DMS153 (cell line): ENCODE measurements around the gene LIX1L.
A peak's percentile ranks its signal among the peaks of the same experiment; 100 is the strongest.

Experiments
- DNase-seq: peaks from one replicate; lab custom pipeline; 2025; lab: John Stamatoyannopoulos, UW

The LIX1L gene

DNA sequence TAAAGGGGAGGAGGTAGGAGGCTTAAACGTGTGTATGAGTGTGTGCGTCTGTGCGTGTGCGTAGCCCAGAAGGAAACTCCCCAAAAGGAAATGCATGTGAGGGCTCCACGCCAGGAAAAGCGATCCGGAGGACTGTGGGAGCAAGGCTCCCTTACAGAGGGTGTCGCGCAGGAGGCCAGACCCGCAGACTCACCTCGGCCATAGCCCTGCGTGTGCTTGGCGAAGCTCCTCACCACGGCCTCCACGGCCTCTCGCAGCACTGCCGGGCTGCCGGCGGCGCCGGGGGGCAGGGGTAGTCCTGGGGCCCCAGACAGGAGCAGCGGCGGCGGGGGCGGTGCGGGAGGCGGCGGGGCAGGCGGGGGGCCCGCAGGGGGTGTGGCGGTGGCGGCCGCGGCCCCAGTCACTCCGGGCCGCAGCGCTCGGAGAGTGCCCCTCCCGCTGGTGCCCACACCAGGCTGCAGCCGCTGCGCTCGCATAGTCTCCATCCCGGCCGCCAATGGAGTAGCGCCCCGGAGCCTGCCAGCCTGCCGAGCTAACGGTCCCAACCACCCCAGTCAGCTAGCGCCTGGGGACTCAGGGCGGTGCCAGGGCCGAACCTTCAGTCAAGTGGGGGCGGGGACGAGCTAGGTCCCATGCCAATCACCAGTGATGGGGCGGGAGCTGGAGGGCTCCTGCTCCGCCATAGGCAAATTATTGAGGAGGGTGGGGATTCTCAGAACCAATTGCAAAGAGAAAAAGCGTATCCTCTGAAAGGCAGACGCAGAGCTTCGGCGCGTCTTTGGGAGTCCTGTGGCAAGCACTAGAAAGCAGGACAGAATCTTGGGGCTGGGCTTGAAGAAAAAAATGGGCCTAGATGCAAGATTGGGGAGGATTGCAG is at the start of gene LIX1L:
LIX1L (minus strand) TSS at position 575 of the 877 bp plus-strand sequence; CDS start at position 485, 90 bp downstream.
- peak; percentile 95 for DNase-seq

DNA sequence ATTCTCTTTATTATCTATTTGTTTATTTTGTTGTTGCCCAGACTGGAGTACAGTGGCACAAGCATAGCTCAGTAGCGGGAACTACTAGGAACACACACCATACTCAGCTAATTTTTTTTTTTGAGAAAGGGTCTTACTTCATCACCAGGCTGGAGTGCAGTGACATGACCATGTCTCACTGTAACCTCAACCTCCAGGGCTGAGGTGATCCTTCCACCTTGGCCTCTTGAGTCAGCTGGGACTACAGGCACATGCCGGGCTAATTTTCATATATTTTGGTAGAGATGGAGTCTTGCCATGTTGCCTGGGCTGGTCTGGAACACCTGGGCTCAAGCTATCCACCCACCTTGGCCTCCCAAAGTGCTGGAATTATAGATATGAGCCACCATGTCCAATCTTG is 43.9 kb upstream of the LIX1L start:
- no peak for DNase-seq

DNA sequence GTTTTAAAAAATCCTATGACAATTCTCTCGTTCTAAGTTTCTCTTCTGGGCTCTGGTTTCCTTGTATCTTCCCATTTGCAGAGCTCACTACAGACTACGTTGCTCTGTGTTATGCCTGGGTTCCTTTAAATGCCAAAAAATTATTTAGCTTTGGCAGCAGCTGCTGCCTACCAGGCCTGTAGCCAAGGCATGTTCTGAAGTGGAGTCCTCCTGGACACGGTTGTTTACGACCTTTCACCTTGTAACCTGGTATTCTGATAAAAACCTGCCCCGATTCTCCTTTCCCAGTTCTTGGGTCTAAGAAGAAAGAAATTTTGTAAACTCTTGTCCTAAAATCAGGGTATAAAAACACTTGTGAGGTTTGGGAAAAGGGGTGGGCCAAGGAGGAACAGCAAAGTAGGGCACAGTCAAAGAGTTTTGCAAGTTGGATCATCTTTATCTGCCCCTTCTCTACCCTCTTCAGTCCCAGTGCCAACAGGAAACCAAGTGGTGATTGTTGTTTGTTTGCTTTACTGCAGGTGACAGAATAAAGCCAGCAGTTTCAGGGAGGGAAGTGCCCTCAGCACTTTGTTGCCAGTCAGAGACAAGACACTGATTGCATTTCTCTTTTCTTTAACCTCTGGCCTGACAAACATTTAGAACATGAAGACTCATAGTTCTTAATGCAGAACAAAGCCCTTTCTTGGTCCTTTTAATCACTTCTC is 41.7 kb upstream of the LIX1L start:
- DNase-seq: peak; percentile 88

DNA sequence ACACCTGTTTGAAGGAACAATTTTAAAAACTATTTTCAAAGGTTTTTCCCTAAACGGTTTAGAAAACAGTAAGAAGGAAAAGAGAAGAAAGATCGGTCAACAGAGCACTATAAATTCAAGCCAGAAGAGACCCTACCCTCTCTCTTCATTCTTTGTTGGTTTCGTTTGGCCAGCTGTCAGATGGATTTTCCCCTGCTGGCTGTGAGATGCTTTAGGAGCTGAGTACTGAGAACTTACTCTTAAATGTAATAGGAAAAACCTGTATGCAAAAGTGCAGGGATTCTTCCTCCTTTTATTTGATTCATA is 39.9 kb upstream of the LIX1L start:
- DNase-seq: no peak

DNA sequence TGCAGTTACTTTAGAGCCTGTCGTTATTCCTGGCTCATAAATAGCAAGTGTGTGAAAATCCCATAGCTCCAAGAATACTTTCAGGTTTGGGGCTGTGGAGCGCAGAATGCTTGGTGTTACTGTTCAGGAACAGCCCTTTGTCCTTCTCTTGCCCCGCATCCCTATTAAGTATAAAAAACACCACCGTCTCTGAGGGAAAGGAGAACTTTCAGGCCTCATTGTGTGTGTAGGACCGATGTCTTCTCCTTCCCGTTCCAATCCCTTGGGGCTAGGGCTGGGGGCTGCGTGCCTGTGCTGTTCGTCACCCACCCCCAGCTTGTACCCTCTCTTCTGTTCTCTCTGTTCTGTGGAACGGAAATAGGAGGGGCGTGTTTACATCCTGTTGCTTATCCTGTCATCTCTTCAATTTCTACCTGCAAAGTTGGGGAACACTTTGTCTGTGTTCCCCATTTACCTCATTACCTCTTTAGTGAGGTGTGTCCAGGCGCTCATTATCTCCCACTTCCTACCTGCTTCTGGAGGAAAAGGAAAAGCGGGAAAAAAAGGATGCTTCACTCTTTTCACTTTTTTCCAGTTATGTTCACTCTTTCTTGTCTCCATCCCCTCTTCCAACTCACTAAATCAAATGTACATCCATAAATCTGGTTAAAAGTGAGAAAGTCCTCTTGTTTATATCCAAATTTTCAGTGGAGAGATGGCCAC is 39.4 kb upstream of the LIX1L start:
- peak; percentile 59 for DNase-seq

DNA sequence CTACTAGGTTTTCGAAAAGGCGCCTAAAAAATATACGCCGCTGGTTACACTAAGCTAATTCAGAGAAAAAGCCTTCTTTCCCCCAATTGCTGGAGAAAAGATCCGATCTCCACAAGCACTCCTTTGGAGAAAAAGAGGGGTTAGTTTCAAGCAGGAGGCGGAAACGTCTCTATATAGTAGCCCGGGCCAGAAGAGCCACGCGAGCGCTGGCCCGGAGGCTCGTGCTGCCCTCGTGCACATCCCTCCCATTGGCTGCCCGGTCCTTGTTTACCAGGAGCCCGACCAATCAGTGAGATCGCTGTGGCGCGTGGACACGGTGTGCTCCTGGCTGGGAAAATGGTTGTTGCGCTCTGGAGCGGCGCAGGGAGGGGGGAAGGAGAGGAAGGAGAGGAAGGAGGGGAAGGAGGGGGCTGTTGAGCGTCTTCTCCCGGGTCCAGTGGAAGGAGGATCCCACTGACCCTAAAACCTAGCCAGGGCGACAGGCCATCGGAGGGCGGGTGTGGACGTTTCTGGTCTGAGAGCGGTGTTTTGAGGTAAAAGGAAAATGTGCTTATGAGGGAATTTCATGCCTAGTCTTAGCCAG is 38.7 kb upstream of the LIX1L start, which contains the start of gene TXNIP:
TXNIP (minus strand) TSS at position 147 of the 583 bp plus-strand sequence. CDS start 313 bp downstream, outside the sequence.
- peak; percentile 99 for DNase-seq

DNA sequence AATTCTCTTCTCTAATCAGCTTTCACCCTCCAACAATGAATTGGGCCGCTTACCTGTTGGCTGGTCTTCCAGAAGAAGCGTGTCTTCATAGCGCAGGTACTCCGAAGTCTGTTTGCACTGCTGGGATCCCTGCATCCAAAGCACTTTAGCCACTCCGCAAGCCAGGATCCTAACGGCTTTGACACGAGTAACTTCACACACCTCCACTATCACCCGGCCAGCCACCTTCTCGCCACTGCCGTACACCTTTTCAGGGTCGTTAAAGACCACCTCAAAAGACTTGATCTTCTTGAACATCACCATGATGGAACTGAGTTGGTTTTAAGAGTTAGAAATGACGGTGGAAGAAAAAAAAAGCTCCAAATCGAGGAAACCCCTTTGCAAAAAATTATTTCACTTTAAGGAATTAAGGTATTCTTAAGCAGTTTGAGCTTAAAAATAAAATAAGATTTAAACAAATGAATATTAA is 38.2 kb upstream of the LIX1L start:
- DNase-seq: no peak

DNA sequence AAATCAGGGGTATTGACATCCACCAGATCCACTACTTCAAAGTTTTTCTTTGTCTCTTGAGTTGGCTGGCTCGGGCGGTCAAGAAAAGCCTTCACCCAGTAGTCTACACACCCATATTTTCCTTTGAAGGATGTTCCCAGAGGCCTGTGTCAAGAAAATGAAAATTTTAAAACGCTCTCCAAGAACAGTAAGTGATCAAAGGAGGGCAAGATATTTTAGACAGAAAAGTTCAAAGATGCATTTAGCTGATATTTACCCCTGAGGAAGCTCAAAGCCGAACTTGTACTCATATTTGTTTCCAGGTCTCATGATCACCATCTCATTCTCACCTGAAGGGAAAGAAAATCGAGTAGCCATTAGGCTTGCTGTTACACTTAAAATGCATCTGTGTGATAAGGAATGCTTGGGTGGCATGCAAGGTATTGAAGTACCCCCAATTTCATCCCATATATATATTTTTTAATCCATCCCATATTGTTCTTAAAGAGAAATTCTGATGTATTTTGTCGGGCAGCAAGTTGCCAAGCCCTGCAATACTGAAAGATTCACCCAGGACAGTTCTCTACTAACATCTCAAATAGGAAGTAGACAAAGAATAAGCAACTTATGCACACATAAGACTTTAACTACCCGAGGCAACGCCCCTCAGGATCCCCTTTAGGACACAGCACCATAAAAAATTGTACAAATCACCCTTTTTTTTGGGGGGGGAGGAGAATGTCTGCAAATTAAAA is 37.5 kb upstream of the LIX1L start:
- DNase-seq: no peak

DNA sequence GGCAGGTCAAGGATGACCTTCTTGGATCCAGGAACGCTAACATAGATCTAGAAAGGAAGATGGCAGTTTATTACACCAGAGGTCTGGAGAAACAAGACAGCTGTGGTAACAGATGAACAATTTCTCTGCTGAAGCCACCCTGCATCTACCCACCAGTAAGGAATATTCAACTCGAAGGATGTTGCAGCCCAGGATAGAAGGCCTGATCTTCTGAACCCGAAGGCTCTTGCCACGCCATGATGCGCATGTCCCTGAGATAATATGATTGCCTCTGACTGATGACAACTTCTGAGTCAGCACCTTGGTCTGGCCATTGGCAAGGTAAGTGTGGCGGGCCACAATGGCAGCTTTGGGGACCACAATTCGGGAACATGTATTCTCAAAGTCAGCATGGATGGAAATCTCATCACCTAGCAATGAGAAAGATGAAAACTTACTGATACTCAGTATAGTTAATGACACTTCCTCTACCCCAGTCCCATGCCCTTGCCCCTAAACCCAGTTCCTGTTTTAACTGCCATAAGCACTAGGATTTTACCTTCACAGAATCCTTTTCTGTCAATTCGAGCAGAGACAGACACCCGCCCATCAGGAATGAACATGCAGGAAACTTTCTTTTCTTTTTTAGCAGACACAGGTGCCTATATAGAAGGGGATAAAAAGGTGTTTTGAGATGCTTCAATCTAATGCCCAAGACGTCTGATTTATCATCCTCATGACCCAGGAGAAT is 36.7 kb upstream of the LIX1L start:
- DNase-seq: no peak

DNA sequence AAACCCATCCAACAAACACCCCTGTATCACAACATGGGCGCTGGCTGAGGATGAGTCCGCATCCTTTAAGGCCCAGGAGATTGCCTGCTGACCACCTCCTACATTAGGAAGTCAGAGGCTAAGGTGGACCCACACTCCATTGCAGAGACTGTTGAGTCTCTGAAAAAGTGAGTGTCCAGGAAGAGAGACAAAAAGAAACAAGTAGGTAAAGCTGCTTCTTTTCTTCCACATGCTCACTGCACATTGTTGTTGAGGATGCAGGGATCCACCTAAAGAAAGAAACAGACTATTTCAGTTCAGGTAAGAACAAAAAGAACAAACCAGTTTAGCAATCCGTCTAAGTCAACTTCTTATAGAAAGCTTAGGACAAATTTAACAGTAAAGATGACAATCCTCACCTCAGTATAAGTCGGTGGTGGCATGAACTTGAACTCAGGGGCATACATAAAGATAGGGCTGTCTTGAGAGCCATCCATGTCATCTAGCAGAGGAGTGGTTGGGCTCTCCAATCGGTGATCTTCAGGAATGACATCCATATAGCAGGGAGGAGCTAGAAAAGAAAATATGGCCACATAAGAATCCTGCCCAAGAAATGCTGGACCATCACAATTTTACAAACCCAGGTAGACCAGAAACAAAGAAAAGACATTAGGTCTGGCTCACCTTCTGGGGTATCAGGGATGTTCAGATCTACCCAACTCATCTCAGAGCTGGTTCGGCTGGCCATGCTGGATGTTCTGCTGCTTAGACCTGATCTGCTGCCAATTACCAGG is 36.0 kb upstream of the LIX1L start:
- DNase-seq: no peak

DNA sequence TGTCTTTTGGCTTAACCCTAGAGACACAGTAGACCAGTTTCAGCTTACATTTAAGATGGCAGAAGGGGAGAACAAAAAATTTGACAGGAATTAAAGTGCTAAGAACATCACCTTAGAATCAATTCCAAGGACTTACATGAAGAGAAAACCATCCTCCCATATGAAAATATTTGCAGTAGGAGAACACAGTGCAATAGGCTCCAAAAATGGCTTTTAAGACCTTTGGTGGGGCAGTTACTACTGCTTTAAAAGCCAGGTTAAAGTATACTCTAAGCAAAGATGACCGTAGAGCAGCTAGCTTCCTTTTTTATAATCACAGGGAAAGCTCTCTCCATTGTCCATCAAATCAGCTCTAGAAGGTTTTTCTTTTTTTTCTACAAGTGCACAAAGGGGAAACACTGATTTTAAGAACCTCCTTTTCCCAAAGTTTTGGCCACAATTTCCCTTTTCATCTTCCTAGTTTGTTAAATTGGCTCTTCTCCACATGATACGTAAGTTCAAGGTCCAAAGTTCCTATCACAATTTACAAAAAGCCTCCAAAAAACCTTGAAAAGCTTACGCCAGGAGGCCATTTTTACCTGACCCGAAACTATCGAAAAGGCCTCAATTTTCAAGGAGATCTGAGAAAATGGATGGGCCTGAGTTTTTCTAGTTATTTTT is 35.3 kb upstream of the LIX1L start:
- no peak for DNase-seq

DNA sequence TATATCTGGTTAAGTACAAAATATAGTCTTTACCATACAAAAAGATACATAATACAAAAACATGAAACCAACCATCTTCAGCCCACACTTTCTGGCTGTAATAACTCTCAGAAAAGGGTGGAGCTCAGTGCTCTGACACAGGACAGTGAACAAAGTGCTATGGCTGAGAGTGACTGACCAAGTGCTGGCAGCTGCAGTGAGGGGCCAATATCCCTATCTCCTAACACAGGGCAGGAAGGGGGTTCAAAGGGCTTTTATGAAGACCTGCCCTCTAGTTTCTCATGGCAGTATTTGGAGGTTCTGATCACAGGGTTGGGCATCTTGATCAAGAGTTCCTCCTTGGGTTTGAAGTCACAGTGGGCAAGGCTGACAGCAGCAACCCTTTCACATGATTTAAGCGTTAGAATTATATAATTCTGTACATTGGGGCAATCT is 34.7 kb upstream of the LIX1L start:
- no peak for DNase-seq

DNA sequence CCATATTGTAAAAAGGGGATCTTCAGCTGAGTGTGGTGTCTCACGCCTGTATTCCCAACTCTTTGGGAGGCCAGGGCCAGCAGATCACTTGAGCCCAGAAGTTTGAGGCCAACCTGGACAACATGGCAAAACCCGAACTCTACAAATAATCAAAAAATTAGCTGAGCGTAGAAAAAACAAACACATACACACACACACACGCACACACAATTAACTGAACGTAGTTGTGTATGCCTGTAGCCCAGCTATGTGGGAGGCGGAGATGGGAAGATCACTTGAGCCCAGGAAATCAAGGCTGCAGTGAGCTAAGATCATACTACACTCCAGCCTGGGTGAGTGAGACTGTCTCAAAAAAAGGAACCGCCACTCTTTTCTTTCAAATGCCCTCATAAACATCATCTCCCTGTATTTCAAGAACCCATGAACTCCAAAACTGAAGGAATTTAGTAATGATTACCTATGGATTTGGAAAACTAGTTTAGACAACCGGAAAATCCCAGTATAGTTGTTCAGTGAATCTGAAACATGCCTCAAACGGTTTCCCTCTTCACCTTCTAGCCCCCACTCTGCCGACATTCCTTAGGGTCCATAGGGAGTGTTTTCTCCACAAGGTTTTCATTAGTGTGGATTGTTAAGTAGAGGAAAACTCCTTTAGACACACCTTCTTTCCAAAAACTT is 34.1 kb upstream of the LIX1L start:
- DNase-seq: no peak

DNA sequence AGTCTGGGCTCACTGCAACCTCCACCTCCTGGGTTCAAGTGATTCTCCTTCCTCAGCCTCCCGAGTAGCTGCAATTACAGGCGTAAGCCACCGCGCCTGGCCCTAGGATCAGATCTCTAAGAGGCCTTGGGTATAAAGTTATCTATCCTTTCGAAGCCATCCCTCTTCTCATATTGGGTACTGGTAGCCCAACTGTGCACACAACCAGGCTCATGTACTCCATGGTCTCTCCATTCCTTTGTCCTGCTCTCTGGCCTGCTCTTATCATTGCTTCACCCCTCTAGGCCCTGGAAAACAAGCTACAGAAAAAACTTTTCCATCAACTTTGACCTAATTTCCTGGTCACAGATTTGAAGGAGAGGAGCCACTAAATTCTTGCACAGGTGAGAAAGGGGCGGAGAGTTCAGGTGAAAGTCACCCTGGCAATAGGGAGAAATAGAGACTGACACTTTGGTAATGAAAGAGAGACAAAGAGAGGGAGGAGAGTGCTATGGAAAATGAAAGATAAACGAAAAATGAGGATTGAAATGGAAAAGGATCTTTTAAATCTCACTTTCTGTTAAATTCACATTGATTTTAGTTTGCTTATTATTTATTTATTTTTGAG is 32.5 kb upstream of the LIX1L start:
- peak; percentile 47 for DNase-seq

DNA sequence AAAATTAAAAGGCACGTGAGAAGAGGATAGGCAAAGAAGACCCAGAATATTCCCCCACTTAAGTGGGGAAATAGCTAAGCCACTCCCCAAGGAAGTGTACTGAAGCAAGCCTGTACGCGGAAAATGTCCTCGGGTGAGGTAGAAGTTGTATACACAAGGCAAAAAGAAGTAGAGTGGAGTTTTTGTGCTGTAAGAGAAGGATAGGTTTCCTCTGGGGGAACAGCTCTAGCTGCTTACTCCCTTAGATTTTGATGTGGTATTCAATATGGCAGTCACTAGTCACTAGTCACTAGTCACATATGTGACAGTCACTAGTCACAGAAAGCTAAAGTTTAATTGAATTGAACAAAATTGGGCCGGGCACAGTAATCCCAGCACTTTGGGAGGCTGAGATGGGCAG is 31.0 kb upstream of the LIX1L start:
- DNase-seq: no peak

DNA sequence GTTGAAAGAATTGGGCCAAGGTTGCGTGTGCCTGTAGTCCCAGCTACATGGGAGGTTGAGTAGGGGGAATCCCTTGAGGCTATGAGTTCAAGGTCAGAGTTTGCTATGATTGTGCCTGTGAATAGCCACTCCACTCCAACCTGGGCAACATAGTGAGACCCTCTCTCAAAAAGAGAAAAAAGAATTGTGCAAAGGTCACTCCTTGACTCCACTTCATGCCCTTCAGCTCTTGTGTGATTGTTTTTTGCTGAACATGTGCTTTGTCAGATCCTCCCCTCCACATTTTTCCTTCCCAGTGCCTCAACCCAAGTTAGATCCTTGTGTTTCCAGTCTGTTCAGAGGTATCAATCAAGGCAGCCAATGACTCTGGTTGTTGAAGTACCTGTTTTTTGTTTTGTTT is 30.1 kb upstream of the LIX1L start:
- no peak for DNase-seq

DNA sequence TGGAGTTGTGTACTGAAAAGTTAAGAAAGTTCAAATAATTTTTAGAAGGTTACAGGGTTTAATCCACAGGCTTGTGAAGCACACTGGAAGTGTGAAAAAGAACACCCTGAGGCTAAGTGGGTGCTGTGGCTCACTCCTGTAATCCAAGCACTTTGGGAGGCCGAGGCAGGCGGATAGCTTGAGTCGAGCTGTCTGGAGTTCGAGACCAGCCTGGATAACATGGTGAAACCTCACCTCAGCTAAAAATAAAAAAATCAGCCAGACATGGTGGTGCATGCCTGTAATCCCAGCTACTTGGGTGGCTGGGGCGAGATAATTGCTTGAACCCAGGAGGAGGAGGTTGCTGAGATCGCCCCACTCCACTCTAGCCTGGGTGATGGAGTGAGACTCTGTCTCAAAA is 28.7 kb upstream of the LIX1L start:
- no peak for DNase-seq
